HepG2 (cell line): Measurements from ENCODE around the gene TTBK1. TPM values are rescaled to one million over a fixed set of nuclear protein-coding genes. Genes with fewer than 3 reads are reported as not detected.

Experiments
- IKZF1 ChIP-seq: fragments of 450-650 bp; IDR thresholded peaks from 2 replicates; pipeline ENCODE4 v1.7.1; 2016
- MTA1 ChIP-seq: sonication (generic); formaldehyde crosslinking; IDR thresholded peaks from 2 replicates; pipeline ENCODE4 v1.4.0; 2020; ENCODE audit warnings: missing genetic modification reagents, mild to moderate bottlenecking, borderline replicate concordance
- PCBP1 ChIP-seq: fragments of 200-400 bp; formaldehyde crosslinking; IDR thresholded peaks from 2 replicates; pipeline ENCODE4 v1.6.1; 2017; ENCODE audit warnings: mild to moderate bottlenecking, low read depth, low read length, borderline replicate concordance
- RARA ChIP-seq: IDR thresholded peaks from 2 replicates; pipeline ENCODE4 v1.6.1; 2016; ENCODE audit warnings: missing genetic modification reagents, missing compliant biosample characterization
- SALL1 ChIP-seq: sonication (generic); formaldehyde crosslinking; IDR thresholded peaks from 2 replicates; pipeline ENCODE4 v1.8.0; 2022; ENCODE audit warnings: mild to moderate bottlenecking, missing genetic modification reagents
- TGIF2 ChIP-seq: IDR thresholded peaks from 2 replicates; pipeline ENCODE4 v1.6.1; 2016; ENCODE audit warnings: control low read depth, missing compliant biosample characterization
- ZFP41 ChIP-seq: sonication (generic); formaldehyde crosslinking; IDR thresholded peaks from 2 replicates; pipeline ENCODE4 v1.4.0; 2020; ENCODE audit warnings: mild to moderate bottlenecking, missing genetic modification reagents, borderline replicate concordance
- ZMAT3 ChIP-seq: sonication (generic); formaldehyde crosslinking; conservative IDR thresholded peaks from 2 replicates; pipeline ENCODE4 v1.7.0; 2021; ENCODE audit warnings: missing genetic modification reagents
- ZMYM3 ChIP-seq: sonication (generic); formaldehyde crosslinking; IDR thresholded peaks from 2 replicates; pipeline ENCODE4 v1.5.1; 2020; ENCODE audit warnings: mild to moderate bottlenecking, missing genetic modification reagents
- ZNF225 ChIP-seq: sonication (generic); formaldehyde crosslinking; IDR thresholded peaks from 2 replicates; pipeline ENCODE4 v1.4.0; 2020; ENCODE audit warnings: mild to moderate bottlenecking, missing genetic modification reagents
- ZNF230 ChIP-seq: sonication (generic); formaldehyde crosslinking; IDR thresholded peaks from 2 replicates; pipeline ENCODE4 v1.4.0; 2020; ENCODE audit warnings: mild to moderate bottlenecking, missing genetic modification reagents
- ZNF350 ChIP-seq: sonication (generic); formaldehyde crosslinking; IDR thresholded peaks from 2 replicates; pipeline ENCODE4 v1.4.0; 2020; ENCODE audit warnings: mild to moderate bottlenecking, low read depth, missing genetic modification reagents, borderline replicate concordance
- ZNF768 ChIP-seq: sonication (generic); formaldehyde crosslinking; IDR thresholded peaks from 2 replicates; pipeline ENCODE4 v1.4.0; 2020; ENCODE audit warnings: missing genetic modification reagents
- ZNF780A ChIP-seq: sonication (generic); formaldehyde crosslinking; IDR thresholded peaks from 2 replicates; pipeline ENCODE4 v1.8.0; 2022; ENCODE audit warnings: mild to moderate bottlenecking, missing genetic modification reagents, moderate library complexity
- polyA plus RNA-seq, 8 experiments: library from polyadenylated mRNA; depleted of rRNA in 3 of 8; stranded (reverse) in 7 of 8; unstranded in 1 of 8; fragments of >200 nt; fragmentation: Illumina TruSeq in 4 of 8; extraction: Trizol in 4 of 8; gene quantifications; 2 replicates each; pipeline versions ENCODE4 v1.2.1 to v1.2.3, GENCODE V29; 2011 to 2016; ENCODE audit warnings: low read depth in 4 of 8, missing spikeins in 1 of 8, mixed read lengths in 1 of 8; ENCODE audit not compliant: insufficient read depth in 1 of 8
- total RNA-seq, 5 experiments: library from RNA; depleted of rRNA; stranded (reverse); fragments of >200 nt; fragmentation: Illumina TruSeq; extraction: Trizol; gene quantifications; 2 replicates each; pipeline ENCODE4 v1.2.3, GENCODE V29; 2016; ENCODE audit warnings: low read depth in 1 of 5
- TF ChIP-seq, protein P1 (sequence below): sonication (generic); formaldehyde crosslinking; IDR thresholded peaks from 2 replicates; pipeline ENCODE4 v1.5.1; 2020; ENCODE audit warnings: mild to moderate bottlenecking, missing genetic modification reagents, borderline replicate concordance
- TF ChIP-seq, protein P2 (sequence below): sonication (generic); formaldehyde crosslinking; IDR thresholded peaks from 2 replicates; pipeline ENCODE4; 2020; ENCODE audit warnings: missing genetic modification reagents, mild to moderate bottlenecking, borderline replicate concordance
- TF ChIP-seq, protein P3 (sequence below): sonication (generic); formaldehyde crosslinking; IDR thresholded peaks from 2 replicates; pipeline ENCODE4 v1.4.0; 2020; ENCODE audit warnings: missing genetic modification reagents, borderline replicate concordance

The TTBK1 gene
- total and polyA plus RNA-seq, 2 of the 13 experiments (the other 11 are each of a cell fraction or from before 2014, with no cell fraction given) = 0.24 to 0.33 TPM

DNA sequence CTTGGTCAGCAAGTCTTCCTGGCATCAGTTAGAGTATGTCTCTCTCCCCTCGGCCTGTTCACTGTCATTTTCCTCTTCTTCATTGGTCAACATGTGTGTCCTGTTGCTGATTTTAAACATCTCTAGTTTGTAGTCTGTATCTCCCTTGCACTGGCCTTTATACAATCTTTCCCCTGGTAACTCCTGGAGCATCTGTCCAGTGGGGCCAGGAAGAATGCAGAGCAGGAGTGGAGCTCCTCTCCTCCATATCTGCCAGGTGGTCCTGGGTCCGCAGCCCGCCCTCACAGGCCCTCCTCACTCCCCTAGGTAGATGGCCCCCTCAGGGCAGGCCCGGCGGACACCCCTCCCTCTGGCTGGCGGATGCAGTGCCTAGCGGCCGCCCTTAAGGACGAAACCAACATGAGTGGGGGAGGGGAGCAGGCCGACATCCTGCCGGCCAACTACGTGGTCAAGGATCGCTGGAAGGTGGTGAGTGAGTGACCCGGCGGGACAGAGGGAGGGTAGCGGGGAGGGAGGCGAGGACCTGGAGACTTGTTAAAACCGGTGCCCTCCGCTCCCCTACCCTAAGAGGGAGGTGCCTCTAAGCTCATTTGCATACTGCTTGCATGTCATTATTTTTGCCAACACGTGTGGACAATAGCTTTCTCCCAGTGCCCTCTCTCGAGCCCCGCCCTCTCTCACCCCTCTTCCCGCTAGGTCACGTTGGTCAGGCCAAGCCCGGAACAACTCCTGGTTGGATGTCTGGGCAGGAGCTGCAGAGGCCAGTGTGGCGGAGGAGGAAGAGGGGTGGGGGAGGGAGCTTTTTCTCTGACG, 3.2 kb downstream of the TTBK1 start (continued):
- TF ChIP-seq, protein P1, sequence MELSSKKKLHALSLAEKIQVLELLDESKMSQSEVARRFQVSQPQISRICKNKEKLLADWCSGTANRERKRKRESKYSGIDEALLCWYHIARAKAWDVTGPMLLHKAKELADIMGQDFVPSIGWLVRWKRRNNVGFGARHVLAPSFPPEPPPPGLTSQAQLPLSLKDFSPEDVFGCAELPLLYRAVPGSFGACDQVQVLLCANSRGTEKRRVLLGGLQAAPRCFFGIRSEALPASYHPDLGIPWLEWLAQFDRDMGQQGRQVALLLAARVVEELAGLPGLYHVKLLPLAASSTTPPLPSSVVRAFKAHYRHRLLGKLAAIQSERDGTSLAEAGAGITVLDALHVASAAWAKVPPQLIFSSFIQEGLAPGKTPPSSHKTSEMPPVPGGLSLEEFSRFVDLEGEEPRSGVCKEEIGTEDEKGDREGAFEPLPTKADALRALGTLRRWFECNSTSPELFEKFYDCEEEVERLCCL = peak; percentile 80; the same call in 1 of the 2 replicates
- TF ChIP-seq SALL1 (no peak), ZNF225 (0 out of 2 replicates have a peak, but pooled peaks have one; percentile 17), ZNF230 (CRISPR knock-in tag) (0 out of 2 replicates have a peak, but pooled peaks have one; percentile 2), TGIF2 (CRISPR knock-in tag) (peak; percentile 13; the same call in 1 of the 2 replicates), MTA1 (CRISPR knock-in tag) (peak; percentile 27; the same call in 1 of the 2 replicates), ZNF350 (CRISPR knock-in tag) (peak; percentile 41; the same call in 1 of the 2 replicates), ZMAT3 (CRISPR knock-in tag) (0 out of 2 replicates have a peak, but pooled peaks have one; percentile 21), ZNF768 (CRISPR knock-in tag) (peak; percentile 30; the same call in 1 of the 2 replicates), RARA (CRISPR knock-in tag) (peak; percentile 16; the same call in 1 of the 2 replicates), PCBP1 (peak; percentile 66), ZFP41 (CRISPR knock-in tag) (peak; percentile 23; the same call in 1 of the 2 replicates), ZNF780A (CRISPR knock-in tag) (no peak), IKZF1 (no peak), ZMYM3 (CRISPR knock-in tag) (peak; percentile 47; the same call in 1 of the 2 replicates)
- TF ChIP-seq, protein P2, sequence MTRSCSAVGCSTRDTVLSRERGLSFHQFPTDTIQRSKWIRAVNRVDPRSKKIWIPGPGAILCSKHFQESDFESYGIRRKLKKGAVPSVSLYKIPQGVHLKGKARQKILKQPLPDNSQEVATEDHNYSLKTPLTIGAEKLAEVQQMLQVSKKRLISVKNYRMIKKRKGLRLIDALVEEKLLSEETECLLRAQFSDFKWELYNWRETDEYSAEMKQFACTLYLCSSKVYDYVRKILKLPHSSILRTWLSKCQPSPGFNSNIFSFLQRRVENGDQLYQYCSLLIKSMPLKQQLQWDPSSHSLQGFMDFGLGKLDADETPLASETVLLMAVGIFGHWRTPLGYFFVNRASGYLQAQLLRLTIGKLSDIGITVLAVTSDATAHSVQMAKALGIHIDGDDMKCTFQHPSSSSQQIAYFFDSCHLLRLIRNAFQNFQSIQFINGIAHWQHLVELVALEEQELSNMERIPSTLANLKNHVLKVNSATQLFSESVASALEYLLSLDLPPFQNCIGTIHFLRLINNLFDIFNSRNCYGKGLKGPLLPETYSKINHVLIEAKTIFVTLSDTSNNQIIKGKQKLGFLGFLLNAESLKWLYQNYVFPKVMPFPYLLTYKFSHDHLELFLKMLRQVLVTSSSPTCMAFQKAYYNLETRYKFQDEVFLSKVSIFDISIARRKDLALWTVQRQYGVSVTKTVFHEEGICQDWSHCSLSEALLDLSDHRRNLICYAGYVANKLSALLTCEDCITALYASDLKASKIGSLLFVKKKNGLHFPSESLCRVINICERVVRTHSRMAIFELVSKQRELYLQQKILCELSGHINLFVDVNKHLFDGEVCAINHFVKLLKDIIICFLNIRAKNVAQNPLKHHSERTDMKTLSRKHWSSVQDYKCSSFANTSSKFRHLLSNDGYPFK (CRISPR knock-in tag) = no peak
- TF ChIP-seq, protein P3, sequence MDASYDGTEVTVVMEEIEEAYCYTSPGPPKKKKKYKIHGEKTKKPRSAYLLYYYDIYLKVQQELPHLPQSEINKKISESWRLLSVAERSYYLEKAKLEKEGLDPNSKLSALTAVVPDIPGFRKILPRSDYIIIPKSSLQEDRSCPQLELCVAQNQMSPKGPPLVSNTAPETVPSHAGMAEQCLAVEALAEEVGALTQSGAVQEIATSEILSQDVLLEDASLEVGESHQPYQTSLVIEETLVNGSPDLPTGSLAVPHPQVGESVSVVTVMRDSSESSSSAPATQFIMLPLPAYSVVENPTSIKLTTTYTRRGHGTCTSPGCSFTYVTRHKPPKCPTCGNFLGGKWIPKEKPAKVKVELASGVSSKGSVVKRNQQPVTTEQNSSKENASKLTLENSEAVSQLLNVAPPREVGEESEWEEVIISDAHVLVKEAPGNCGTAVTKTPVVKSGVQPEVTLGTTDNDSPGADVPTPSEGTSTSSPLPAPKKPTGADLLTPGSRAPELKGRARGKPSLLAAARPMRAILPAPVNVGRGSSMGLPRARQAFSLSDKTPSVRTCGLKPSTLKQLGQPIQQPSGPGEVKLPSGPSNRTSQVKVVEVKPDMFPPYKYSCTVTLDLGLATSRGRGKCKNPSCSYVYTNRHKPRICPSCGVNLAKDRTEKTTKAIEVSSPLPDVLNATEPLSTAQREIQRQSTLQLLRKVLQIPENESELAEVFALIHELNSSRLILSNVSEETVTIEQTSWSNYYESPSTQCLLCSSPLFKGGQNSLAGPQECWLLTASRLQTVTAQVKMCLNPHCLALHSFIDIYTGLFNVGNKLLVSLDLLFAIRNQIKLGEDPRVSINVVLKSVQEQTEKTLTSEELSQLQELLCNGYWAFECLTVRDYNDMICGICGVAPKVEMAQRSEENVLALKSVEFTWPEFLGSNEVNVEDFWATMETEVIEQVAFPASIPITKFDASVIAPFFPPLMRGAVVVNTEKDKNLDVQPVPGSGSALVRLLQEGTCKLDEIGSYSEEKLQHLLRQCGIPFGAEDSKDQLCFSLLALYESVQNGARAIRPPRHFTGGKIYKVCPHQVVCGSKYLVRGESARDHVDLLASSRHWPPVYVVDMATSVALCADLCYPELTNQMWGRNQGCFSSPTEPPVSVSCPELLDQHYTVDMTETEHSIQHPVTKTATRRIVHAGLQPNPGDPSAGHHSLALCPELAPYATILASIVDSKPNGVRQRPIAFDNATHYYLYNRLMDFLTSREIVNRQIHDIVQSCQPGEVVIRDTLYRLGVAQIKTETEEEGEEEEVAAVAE (CRISPR knock-in tag) = no peak
